ENCODE measurements around the gene SMIM20. TPM values are rescaled to one million over a fixed set of nuclear protein-coding genes. Genes with fewer than 3 reads are reported as not detected.
A peak's percentile ranks its signal among the peaks of the same experiment; 100 is the strongest.

The SMIM20 gene
- total and polyA plus RNA-seq, 9 of the 15 experiments (the other 6 are each of a cell fraction or from before 2014, with no cell fraction given) = 25.1 to 51.0 (median 38.9) TPM

- TF ChIP-seq PTBP1 (IDR thresholded peaks at IDR 0.05; ENCODE audit: low read depth, low read length) (no peak), DIDO1 (tag; IDR thresholded peaks at IDR 0.05; ENCODE audit: low read depth) (peak; percentile 69), POLR2B (IDR thresholded peaks at IDR 0.05; ENCODE audit: low read depth, partially characterized antibody) (peak; percentile 68), ZNF609 (CRISPR knock-in tag; IDR thresholded peaks at IDR 0.05; ENCODE audit: borderline replicate concordance) (no peak), HES1 (IDR thresholded peaks at IDR 0.05; ENCODE audit: low read depth) (no peak), ZNF311 (CRISPR knock-in tag; IDR thresholded peaks at IDR 0.05) (no peak), PCBP2 (IDR thresholded peaks at IDR 0.05; ENCODE audit: low read depth, low read length, poor library complexity, severe bottlenecking) (no peak), ARID2 (IDR thresholded peaks at IDR 0.05) (no peak), MXI1 (IDR thresholded peaks at IDR 0.05; ENCODE audit: low read depth, low read length) (no peak; the same call in 1 of the 2 replicates), CGGBP1 (CRISPR knock-in tag; IDR thresholded peaks at IDR 0.05) (no peak), ZNF143 (CRISPR knock-in tag; IDR thresholded peaks at IDR 0.05) (no peak), BCLAF1 (IDR thresholded peaks at IDR 0.05; ENCODE audit: borderline replicate concordance in 1 of 2, control insufficient read depth in 1 of 2, low read depth in 2 of 2, low read length in 1 of 2) (peak in 1 of 2 experiments; percentile 70; a peak in 1 of 4 replicates), GABPB2 (CRISPR knock-in tag; conservative IDR thresholded peaks at IDR 0.05) (no peak), MCM5 (IDR thresholded peaks at IDR 0.05; ENCODE audit: low read depth) (no peak), HCFC1 (IDR thresholded peaks at IDR 0.05; ENCODE audit: low read depth, low read length) (peak; percentile 82), TAL1 (IDR thresholded peaks at IDR 0.05) (no peak), EZH2 (IDR thresholded peaks at IDR 0.05; ENCODE audit: borderline replicate concordance, low read depth, low read length) (no peak), ZNF778 (CRISPR knock-in tag; IDR thresholded peaks at IDR 0.05) (no peak), CCAR2 (IDR thresholded peaks at IDR 0.05; ENCODE audit: low read depth, low read length) (no peak)
Measured at GRCh38 chr4:25913851-25914669, at the start of gene SMIM20 (continued).
